ENCODE data around the gene C3.
"Not testable (repeated sequence)": the region's sequence is repeated elsewhere in the genome, so short reads cannot be mapped to it uniquely, and the experiment has no call there.

The C3 gene

GRCh38 chr19:6678690-6679109, 41.8 kb downstream of the C3 start:
- H3K27me3 ChIP-seq (replicated peaks; ENCODE audit: control insufficient read depth, insufficient read depth, low read length) = no peaks in the 10 kb centered on the region
- no peak overlapping the region for H3K4me3 ChIP-seq (replicated peaks; ENCODE audit: low read depth, low read length)
- H3K36me3 ChIP-seq (ENCODE audit: control insufficient read depth, insufficient read depth, low read length) = no peaks in the 10 kb centered on the region
- DNase-seq (ENCODE audit: extremely low read depth, insufficient read length) = no peak
- TF ChIP-seq CTCF (IDR thresholded peaks at IDR 0.05; ENCODE audit: insufficient read depth, low read length, poor library complexity, severe bottlenecking) = no peak

GRCh38 chr19:6677883-6678689, 42.4 kb downstream of the C3 start:
- no peaks in the 10 kb centered on the region for H3K36me3 ChIP-seq (ENCODE audit: control insufficient read depth, insufficient read depth, low read length)
- H3K27me3 ChIP-seq (replicated peaks; ENCODE audit: control insufficient read depth, insufficient read depth, low read length) = no peaks in the 10 kb centered on the region
- DNase-seq (ENCODE audit: extremely low read depth, insufficient read length) = peak; percentile 83
- H3K4me3 ChIP-seq (replicated peaks; ENCODE audit: low read depth, low read length) = peak overlapping the region; percentile 52
- TF ChIP-seq CTCF (IDR thresholded peaks at IDR 0.05; ENCODE audit: insufficient read depth, low read length, poor library complexity, severe bottlenecking) = no peak

- Histone ChIP-seq H3K4me3 (replicated peaks; ENCODE audit: low read depth, low read length) (peak overlapping the region; percentile 15; the same call in 1 of the 2 replicates), H3K36me3 (ENCODE audit: control insufficient read depth, insufficient read depth, low read length) (no peaks in the 10 kb centered on the region), H3K27me3 (replicated peaks; ENCODE audit: control insufficient read depth, insufficient read depth, low read length) (no peaks in the 10 kb centered on the region)
- TF ChIP-seq CTCF (IDR thresholded peaks at IDR 0.05; ENCODE audit: insufficient read depth, low read length, poor library complexity, severe bottlenecking) = no peak
- no peak for DNase-seq (ENCODE audit: extremely low read depth, insufficient read length)
Observed at GRCh38 chr19:6677495-6677882, 43.0 kb downstream of the C3 start.

GRCh38 chr19:6676288-6676687, 44.2 kb downstream of the C3 start:
- no peaks in the 10 kb centered on the region for H3K36me3 ChIP-seq (ENCODE audit: control insufficient read depth, insufficient read depth, low read length)
- TF ChIP-seq CTCF (IDR thresholded peaks at IDR 0.05; ENCODE audit: insufficient read depth, low read length, poor library complexity, severe bottlenecking) = no peak
- H3K4me3 ChIP-seq (replicated peaks; ENCODE audit: low read depth, low read length) = no peak overlapping the region
- DNase-seq (ENCODE audit: extremely low read depth, insufficient read length) = no peak
- H3K27me3 ChIP-seq (replicated peaks; ENCODE audit: control insufficient read depth, insufficient read depth, low read length) = no peaks in the 10 kb centered on the region

- DNase-seq (ENCODE audit: extremely low read depth, insufficient read length) = peak; percentile 88
Observed at GRCh38 chr19:6674868-6675305, 45.6 kb downstream of the C3 start.

GRCh38 chr19:6674408-6674807, 46.0 kb downstream of the C3 start:
- not testable (repeated sequence) for H3K4me3 ChIP-seq (replicated peaks; ENCODE audit: low read depth, low read length); DNase-seq (ENCODE audit: extremely low read depth, insufficient read length); H3K27me3 ChIP-seq (replicated peaks; ENCODE audit: control insufficient read depth, insufficient read depth, low read length); H3K36me3 ChIP-seq (ENCODE audit: control insufficient read depth, insufficient read depth, low read length)

More at GRCh38 chr19:6674868-6675305, 45.6 kb downstream of the C3 start:
- no peaks in the 10 kb centered on the region for H3K27me3 ChIP-seq (replicated peaks; ENCODE audit: control insufficient read depth, insufficient read depth, low read length)
- H3K36me3 ChIP-seq (ENCODE audit: control insufficient read depth, insufficient read depth, low read length) = no peaks in the 10 kb centered on the region
- peak overlapping the region; percentile 47 for H3K4me3 ChIP-seq (replicated peaks; ENCODE audit: low read depth, low read length)
- TF ChIP-seq CTCF (IDR thresholded peaks at IDR 0.05; ENCODE audit: insufficient read depth, low read length, poor library complexity, severe bottlenecking) = peak; percentile 44

Data from GM06990 (cell line).